ENCODE results near the gene BRPF3.
"Not testable (repeated sequence)": the region's sequence is repeated elsewhere in the genome, so short reads cannot be mapped to it uniquely, and the experiment has no call there.

BRPF3 gene

DNA sequence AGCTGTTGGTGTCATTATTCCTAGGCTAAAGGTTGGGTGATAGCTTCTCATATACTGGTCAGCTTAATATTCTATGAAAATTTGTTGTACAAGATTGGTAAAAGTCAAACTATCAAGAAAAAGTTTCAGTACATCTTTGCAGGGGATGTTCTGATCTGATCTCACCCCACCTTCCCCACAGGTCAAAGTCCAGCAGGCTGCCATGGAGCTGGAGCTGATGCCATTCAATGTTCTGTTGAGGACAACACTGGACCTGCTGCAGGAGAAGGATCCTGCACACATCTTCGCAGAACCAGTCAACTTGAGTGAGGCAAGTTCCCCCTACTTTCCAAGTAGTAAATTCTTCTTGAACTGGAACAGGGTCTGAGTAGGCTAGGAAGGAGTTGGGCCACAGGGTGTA lies 13.1 kb downstream of the BRPF3 start:
- no peak overlapping the region for H3K27ac ChIP-seq
- no peak overlapping the region for H3K4me3 ChIP-seq
- TF ChIP-seq, protein P1, sequence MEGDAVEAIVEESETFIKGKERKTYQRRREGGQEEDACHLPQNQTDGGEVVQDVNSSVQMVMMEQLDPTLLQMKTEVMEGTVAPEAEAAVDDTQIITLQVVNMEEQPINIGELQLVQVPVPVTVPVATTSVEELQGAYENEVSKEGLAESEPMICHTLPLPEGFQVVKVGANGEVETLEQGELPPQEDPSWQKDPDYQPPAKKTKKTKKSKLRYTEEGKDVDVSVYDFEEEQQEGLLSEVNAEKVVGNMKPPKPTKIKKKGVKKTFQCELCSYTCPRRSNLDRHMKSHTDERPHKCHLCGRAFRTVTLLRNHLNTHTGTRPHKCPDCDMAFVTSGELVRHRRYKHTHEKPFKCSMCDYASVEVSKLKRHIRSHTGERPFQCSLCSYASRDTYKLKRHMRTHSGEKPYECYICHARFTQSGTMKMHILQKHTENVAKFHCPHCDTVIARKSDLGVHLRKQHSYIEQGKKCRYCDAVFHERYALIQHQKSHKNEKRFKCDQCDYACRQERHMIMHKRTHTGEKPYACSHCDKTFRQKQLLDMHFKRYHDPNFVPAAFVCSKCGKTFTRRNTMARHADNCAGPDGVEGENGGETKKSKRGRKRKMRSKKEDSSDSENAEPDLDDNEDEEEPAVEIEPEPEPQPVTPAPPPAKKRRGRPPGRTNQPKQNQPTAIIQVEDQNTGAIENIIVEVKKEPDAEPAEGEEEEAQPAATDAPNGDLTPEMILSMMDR (IDR thresholded peaks at IDR 0.05) = no peak
- no peak for DNase-seq (ENCODE audit: low spot score)

DNA sequence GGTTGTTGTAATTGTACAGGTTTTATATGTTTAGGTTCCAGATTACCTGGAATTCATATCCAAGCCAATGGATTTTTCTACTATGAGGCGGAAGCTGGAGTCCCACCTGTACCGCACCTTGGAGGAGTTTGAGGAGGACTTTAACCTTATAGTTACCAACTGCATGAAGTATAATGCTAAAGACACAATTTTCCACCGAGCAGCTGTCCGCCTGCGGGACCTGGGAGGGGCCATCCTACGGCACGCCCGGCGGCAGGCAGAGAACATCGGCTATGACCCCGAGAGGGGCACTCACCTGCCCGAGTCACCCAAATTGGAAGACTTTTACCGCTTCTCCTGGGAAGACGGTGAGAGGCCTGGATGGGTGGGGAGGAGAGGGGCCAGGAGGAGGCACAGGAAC lies 13.6 kb downstream of the BRPF3 start:
- Histone ChIP-seq H3K4me3 (no peak overlapping the region), H3K27ac (no peak overlapping the region)
- TF ChIP-seq, protein P1 (IDR thresholded peaks at IDR 0.05) = no peak
- DNase-seq (ENCODE audit: low spot score) = no peak

DNA sequence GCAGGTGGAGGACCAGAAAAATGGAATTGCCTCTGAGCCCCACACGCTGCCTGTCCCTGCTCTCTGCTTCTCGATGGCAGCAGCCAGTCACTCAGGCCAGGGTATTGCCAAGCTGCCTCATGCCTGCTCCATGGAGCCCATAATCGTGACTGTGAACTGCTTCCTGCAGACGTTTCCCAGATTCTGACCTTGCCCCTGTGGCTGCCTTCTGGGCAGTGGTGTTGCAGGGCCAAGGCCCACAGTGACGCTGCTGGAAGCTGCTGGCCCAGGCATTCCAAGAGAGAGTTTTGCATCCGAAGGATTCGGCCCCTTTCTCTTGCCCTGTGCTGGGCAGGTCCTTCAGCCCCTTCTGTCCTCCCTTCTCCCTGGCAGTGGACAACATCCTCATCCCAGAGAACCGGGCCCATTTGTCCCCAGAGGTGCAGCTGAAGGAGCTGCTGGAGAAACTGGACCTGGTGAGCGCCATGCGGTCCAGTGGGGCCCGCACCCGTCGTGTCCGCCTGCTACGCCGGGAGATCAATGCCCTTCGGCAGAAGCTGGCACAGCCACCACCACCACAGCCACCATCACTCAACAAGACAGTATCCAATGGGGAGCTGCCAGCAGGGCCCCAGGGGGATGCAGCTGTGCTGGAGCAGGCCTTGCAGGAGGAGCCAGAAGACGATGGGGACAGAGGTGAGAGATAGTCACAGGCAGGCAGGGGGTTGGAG lies 14.5 kb downstream of the BRPF3 start:
- TF ChIP-seq, protein P1 (IDR thresholded peaks at IDR 0.05) = no peak
- no peak overlapping the region for H3K27ac ChIP-seq
- DNase-seq (ENCODE audit: low spot score) = no peak
- no peak overlapping the region for H3K4me3 ChIP-seq

DNA sequence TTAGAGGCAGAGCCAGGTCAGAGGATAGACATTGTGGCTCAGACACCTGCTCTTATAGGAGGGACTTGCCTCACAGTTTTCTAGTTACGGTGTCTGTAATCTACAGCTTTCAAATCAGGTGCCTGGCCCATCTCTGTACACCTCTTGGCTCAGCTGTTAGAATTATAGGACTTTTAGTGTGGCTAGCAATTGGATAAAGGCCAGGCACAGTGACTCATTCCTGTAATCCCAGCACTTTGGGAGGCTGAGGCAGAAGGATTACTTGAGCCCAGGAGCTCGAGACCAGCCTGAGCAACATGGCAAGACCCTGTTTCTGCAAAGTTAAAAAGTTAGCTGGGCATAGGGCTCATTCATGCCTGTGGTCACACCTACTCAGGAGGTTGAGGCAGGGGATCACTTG lies 20.0 kb downstream of the BRPF3 start:
- Histone ChIP-seq H3K4me3 (no peak overlapping the region), H3K27ac (no peak overlapping the region)
- TF ChIP-seq, protein P1 (IDR thresholded peaks at IDR 0.05) = no peak
- DNase-seq (ENCODE audit: low spot score) = no peak

DNA sequence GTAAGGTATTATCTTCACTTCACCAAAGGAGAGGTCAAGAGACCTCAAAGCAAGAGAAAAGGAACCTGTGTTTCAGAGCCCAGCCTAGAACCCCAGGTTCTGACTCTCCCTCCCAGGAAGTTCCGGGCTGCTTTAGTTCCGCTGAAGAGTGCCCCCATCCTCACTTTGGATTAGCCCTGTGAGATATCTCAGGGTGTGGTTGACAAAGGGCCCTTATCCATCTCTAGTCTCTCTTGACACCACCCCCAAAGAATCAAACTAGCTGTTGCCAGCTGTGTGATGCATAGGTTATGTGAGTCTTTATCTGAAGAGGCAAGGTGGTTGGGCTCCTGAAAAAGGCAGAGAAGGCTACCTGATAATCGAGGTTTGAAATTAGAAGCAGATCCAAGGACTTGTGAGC lies 20.6 kb downstream of the BRPF3 start:
- Histone ChIP-seq H3K27ac (no peak overlapping the region), H3K4me3 (no peak overlapping the region)
- TF ChIP-seq, protein P1 (IDR thresholded peaks at IDR 0.05) = no peak
- no peak for DNase-seq (ENCODE audit: low spot score)

DNA sequence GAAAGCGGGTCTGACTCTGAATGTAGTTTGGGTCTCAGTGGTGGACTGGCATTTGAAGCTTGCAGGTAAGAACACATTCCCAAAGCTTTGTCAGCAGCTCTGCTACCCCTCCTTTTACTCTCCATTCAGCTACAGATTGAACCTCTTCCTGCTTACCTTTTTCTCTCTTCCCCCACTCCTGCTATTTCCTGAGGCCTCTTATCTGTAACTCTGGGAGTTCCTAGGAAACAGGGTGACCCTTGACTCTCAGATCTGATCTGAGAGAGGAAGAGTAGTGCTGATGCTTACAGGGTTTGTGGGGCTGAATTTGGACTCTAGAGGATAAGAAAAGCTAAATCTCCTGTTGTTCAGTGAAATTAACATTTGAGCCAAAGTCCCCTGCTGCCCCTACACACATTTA lies 21.4 kb downstream of the BRPF3 start:
- Histone ChIP-seq H3K4me3 (no peak overlapping the region), H3K27ac (no peak overlapping the region)
- DNase-seq (ENCODE audit: low spot score) = no peak
- TF ChIP-seq, protein P1 (IDR thresholded peaks at IDR 0.05) = no peak

DNA sequence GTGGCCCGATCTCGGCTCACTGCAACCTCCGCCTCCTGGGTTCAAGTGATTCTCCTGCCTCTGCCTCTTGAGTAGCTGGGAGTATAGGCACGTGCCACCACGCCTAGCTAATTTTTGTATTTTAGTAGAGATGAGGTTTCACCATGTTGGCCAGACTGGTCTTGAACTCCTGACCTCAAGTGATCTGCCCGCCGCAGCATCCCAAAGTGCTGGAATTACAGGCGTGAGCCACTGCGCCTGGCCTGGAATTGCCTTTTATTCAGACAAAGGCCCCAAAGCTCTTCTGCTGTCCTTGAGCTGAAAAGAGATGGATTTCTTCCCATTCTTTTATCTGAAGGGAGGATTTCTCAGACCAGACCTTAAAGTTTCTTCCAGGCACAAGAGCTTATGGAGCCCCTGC lies 22.0 kb downstream of the BRPF3 start:
- H3K27ac ChIP-seq; H3K4me3 ChIP-seq; DNase-seq (ENCODE audit: low spot score): not testable (repeated sequence)

All from coronary artery (tissue), 2 donors.